Lower leg skin (tissue), 3 donors: Measurements from ENCODE around the gene ZSCAN5C.

Experiments
- CTCF ChIP-seq, 3 donors: fragments of 450-650 bp; IDR thresholded peaks; one replicate each; pipeline ENCODE4 v1.5.1; 2016; ENCODE audit warnings: antibody characterized with exemption in 3 of 3, mild to moderate bottlenecking in 3 of 3, moderate library complexity in 2 of 3
- POLR2A ChIP-seq, 2 donors: fragments of 450-650 bp; IDR thresholded peaks; one replicate each; pipeline ENCODE4 v1.6.1; 2016 to 2017; ENCODE audit warnings: antibody characterized with exemption in 2 of 2, mild to moderate bottlenecking in 1 of 2, moderate library complexity in 1 of 2

- TF ChIP-seq CTCF (IDR thresholded peaks at IDR 0.05): no peak
- TF ChIP-seq POLR2A (IDR thresholded peaks at IDR 0.05): no peak
Observed at GRCh38 chr19:56258272-56258671, 56.2 kb downstream of the ZSCAN5C start.
